Loucy (cell line): ENCODE results near the gene CRIP2.

ENCODE experiments used
- H2AFZ ChIP-seq: fragments of 200-600 bp; sonication (generic); 2 replicates; pipeline ENCODE4 v1.6.0; 2016; ENCODE audit warnings: antibody characterized with exemption, mild to moderate bottlenecking, low read length, moderate library complexity
- H3F3A ChIP-seq: fragments of 200-600 bp; 2 replicates; pipeline ENCODE4 v1.6.0; 2016; ENCODE audit warnings: antibody characterized with exemption, low read depth, mild to moderate bottlenecking
- H3K27me3 ChIP-seq: fragments of 200-600 bp; sonication (generic); 2 replicates; pipeline ENCODE4 v1.6.1; 2014; ENCODE audit warnings: low read length, mild to moderate bottlenecking; ENCODE audit not compliant: insufficient read depth, poor library complexity, severe bottlenecking
- H3K36me3 ChIP-seq: fragments of 200-600 bp; sonication (generic); 2 replicates; pipeline ENCODE4 v1.6.1; 2016; ENCODE audit warnings: low read length; ENCODE audit not compliant: insufficient read depth
- H3K4me1 ChIP-seq: fragments of 200-600 bp; sonication (generic); 2 replicates; pipeline ENCODE4 v1.5.1; 2014; ENCODE audit warnings: low read length, mild to moderate bottlenecking; ENCODE audit not compliant: insufficient read depth, poor library complexity, severe bottlenecking
- H3K4me2 ChIP-seq: fragments of 200-600 bp; sonication (generic); 2 replicates; pipeline ENCODE4 v1.6.0; 2014; ENCODE audit warnings: antibody characterized with exemption, low read length, low read depth, mild to moderate bottlenecking; ENCODE audit not compliant: poor library complexity, severe bottlenecking
- H3K4me3 ChIP-seq: fragments of 200-600 bp; sonication (generic); 2 replicates; pipeline ENCODE4 v1.5.1; 2014; ENCODE audit warnings: low read length, mild to moderate bottlenecking, mixed read lengths; ENCODE audit not compliant: poor library complexity, severe bottlenecking
- H3K79me2 ChIP-seq: fragments of 200-600 bp; sonication (generic); 2 replicates; pipeline ENCODE4 v1.6.1; 2014; ENCODE audit warnings: low read length; ENCODE audit not compliant: insufficient read depth
- H3K9ac ChIP-seq: fragments of 200-600 bp; sonication (generic); 2 replicates; pipeline ENCODE4 v1.6.0; 2014; ENCODE audit warnings: mild to moderate bottlenecking, low read depth, low read length, moderate library complexity; ENCODE audit not compliant: poor library complexity, severe bottlenecking
- H3K9me2 ChIP-seq: fragments of 200-600 bp; sonication (generic); replicated peaks from 2 replicates; pipeline ENCODE4 v1.6.1; 2016; ENCODE audit warnings: low read depth, low read length, mixed read lengths
- H3K9me3 ChIP-seq: fragments of 200-600 bp; sonication (generic); 2 replicates; pipeline ENCODE4 v1.6.1; 2014; ENCODE audit warnings: mild to moderate bottlenecking, antibody characterized with exemption, low read length, low read depth; ENCODE audit not compliant: insufficient read depth
- H4K20me1 ChIP-seq: fragments of 200-600 bp; sonication (generic); 2 replicates; pipeline ENCODE4 v1.6.0; 2014; ENCODE audit warnings: antibody characterized with exemption, low read length, mild to moderate bottlenecking; ENCODE audit not compliant: insufficient read depth, poor library complexity, severe bottlenecking
- EZH2phosphoT487 ChIP-seq: fragments of 200-600 bp; IDR thresholded peaks from 2 replicates; pipeline ENCODE4 v1.6.1; 2018; ENCODE audit warnings: antibody characterized with exemption, mild to moderate bottlenecking, moderate library complexity, borderline replicate concordance
- TF ChIP-seq, protein P1 (sequence below): fragments of 200-600 bp; sonication (generic); conservative IDR thresholded peaks from 2 replicates; pipeline ENCODE4 v1.5.1; 2014; ENCODE audit warnings: mild to moderate bottlenecking, antibody characterized with exemption, low read length

CRIP2 gene

DNA sequence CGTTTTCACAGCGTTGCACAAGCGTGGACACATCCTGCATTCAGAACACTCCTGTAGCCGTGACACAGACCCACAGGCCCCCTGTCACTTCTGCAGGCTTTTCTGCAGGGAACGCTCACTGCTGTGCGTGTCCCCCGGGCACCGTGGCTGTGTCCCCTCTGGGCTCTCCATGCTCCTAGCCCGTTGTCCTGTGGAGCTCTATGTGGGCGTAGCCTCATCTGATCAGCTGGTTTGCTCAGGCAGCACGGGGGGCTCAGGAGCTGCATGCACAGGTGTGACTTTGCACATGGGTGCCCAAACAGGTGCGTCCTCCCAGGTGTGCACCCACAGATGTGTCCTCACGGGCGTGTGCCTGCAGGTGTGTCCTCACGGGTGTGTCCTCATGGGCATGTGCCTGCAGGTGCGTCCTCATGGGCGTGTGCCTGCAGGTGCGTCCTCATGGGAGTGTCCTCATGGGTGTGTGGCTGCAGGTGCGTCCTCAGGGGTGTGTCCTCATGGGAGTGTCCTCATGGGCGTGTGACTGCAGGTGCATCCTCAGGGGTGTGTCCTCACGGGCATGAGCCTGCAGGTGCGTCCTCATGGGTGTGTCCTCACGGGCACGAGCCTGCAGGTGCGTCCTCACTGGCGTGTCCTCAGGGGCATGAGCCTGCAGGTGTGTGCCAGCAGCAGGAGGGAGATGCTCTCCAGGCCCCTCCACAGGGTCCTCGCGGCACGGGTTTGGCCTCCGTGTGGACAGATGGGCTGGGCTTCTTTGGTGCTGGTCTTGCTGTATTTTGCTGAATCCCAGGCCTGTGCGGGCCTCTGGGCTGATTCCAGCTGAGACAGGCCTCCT, 37.5 kb upstream of the CRIP2 start:
- Histone ChIP-seq H3K4me1 (no peaks in the 10 kb centered on the region), H3K36me3 (peaks cover 24% of the 10 kb centered on the region; the same call in 1 of the 2 replicates), H2AFZ (no peak overlapping the region), H3K9ac (no peak overlapping the region), H3K9me3 (no peaks in the 10 kb centered on the region), H3K79me2 (peaks cover 84% of the 10 kb centered on the region), H3F3A (no peaks in the 10 kb centered on the region), H3K27me3 (no peaks in the 10 kb centered on the region), H4K20me1 (peaks cover 51% of the 10 kb centered on the region), H3K9me2 (no peaks in the 10 kb centered on the region), H3K4me2 (no peak overlapping the region), H3K4me3 (no peak overlapping the region)
- no peak for TF ChIP-seq EZH2phosphoT487
- TF ChIP-seq, protein P1, sequence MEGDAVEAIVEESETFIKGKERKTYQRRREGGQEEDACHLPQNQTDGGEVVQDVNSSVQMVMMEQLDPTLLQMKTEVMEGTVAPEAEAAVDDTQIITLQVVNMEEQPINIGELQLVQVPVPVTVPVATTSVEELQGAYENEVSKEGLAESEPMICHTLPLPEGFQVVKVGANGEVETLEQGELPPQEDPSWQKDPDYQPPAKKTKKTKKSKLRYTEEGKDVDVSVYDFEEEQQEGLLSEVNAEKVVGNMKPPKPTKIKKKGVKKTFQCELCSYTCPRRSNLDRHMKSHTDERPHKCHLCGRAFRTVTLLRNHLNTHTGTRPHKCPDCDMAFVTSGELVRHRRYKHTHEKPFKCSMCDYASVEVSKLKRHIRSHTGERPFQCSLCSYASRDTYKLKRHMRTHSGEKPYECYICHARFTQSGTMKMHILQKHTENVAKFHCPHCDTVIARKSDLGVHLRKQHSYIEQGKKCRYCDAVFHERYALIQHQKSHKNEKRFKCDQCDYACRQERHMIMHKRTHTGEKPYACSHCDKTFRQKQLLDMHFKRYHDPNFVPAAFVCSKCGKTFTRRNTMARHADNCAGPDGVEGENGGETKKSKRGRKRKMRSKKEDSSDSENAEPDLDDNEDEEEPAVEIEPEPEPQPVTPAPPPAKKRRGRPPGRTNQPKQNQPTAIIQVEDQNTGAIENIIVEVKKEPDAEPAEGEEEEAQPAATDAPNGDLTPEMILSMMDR, result no peak

DNA sequence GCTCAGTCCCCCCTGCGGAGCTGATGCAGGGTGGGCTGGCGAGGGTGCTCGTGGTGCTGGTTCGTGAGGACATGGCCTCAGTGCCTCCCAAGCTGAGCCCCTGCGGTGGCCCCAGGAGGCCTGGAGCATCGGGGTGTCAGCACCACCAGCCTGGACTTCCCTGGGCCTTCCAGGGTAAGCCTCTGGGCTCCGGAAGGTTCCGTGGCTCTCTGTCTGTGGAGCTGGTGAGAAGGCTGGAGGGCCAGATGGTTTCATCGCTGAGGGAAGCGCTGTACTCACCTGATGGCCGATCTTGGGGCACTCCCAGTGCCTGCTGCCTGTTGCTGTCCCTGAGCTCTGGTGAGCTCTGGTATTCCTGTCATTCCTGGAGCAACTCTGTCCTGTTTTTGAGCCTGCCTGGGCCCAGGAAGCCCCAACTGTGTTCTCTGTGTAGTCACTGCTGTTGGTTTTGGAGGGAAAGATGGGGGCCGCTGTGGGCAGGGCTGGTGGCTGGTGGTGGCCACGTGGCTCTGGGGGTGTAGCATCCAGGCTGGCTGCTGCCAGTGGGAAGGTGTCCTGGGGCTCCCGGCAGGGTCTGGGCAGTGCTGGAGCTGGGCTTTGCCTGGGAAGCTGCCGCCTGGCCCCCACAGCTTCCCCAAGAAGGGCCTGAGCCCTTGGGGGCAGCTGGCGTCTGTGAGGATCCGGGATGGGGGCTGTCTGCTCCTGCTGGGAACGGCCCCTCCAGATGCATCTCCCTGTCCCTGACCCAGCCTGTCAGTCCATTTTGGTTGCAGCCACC, 36.7 kb upstream of the CRIP2 start:
- Histone ChIP-seq H3K36me3 (peaks cover 32% of the 10 kb centered on the region; the same call in 1 of the 2 replicates), H3K4me2 (no peak overlapping the region), H4K20me1 (peaks cover 45% of the 10 kb centered on the region), H3K9me3 (no peaks in the 10 kb centered on the region), H3K4me3 (no peak overlapping the region), H3F3A (no peaks in the 10 kb centered on the region), H3K9ac (no peak overlapping the region), H3K9me2 (no peaks in the 10 kb centered on the region), H2AFZ (no peak overlapping the region), H3K79me2 (peaks cover 77% of the 10 kb centered on the region), H3K27me3 (no peaks in the 10 kb centered on the region), H3K4me1 (no peaks in the 10 kb centered on the region)
- TF ChIP-seq EZH2phosphoT487, result no peak
- TF ChIP-seq, protein P1, result no peak

DNA sequence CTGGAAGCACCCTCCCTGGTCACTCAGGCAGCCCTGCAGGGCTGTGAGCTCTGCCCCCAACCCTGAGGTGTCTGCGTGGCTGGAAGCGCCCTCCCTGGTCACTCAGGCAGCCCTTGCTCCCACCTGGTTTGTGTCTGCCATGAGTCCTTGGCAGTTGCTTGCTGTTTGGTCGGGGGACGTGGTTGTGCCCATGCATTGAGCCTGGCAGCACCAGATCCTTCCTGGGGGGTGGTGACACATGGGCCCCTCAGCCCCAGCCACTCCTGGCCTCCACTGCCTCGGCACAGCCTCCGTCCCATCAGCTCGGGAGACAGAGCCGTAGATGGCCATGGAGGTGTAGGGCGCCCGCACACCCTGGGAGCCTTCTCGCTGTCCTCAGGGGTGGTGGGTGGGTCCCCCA, 35.4 kb upstream of the CRIP2 start:
- no peak for TF ChIP-seq EZH2phosphoT487
- TF ChIP-seq, protein P1, result no peak
- Histone ChIP-seq H3K9me2 (no peaks in the 10 kb centered on the region), H3K4me2 (no peak overlapping the region), H3K4me3 (no peak overlapping the region), H3K36me3 (peaks cover 36% of the 10 kb centered on the region; the same call in 1 of the 2 replicates), H4K20me1 (peaks cover 43% of the 10 kb centered on the region), H3K79me2 (peaks cover 65% of the 10 kb centered on the region), H3K9me3 (no peaks in the 10 kb centered on the region), H3F3A (no peaks in the 10 kb centered on the region), H2AFZ (no peak overlapping the region), H3K9ac (no peak overlapping the region), H3K4me1 (no peaks in the 10 kb centered on the region), H3K27me3 (no peaks in the 10 kb centered on the region)
